Duodenal mucosa (tissue), 2 donors: ENCODE results near the gene RAP1A.
"Not testable (repeated sequence)": the region's sequence is repeated elsewhere in the genome, so short reads cannot be mapped to it uniquely, and the experiment has no call there.

Source experiments
- H3K27ac ChIP-seq: one replicate; pipeline ENCODE4 v1.7.0; 2013; ENCODE audit warnings: low read depth, low read length
- H3K27me3 ChIP-seq, 2 donors: one replicate each; pipeline ENCODE4 v1.7.0; 2013; ENCODE audit warnings: low read length in 2 of 2, control low read depth in 1 of 2; ENCODE audit not compliant: insufficient read depth in 2 of 2, control insufficient read depth in 1 of 2
- H3K36me3 ChIP-seq, 2 donors: one replicate each; pipeline ENCODE4 v1.7.0; 2013; ENCODE audit warnings: low read length in 2 of 2, control low read depth in 1 of 2; ENCODE audit not compliant: insufficient read depth in 2 of 2, control insufficient read depth in 1 of 2
- H3K4me1 ChIP-seq, 2 donors: one replicate each; pipeline ENCODE4 v1.7.0; 2013; ENCODE audit warnings: low read length in 2 of 2, control low read depth in 1 of 2; ENCODE audit not compliant: insufficient read depth in 2 of 2, control insufficient read depth in 1 of 2
- H3K4me3 ChIP-seq, 2 donors: one replicate each; pipeline ENCODE4 v1.7.0; 2013; ENCODE audit warnings: low read length in 2 of 2, low read depth in 1 of 2
- H3K9ac ChIP-seq, 2 donors: one replicate each; pipeline ENCODE4 v1.7.0; 2013; ENCODE audit warnings: low read length in 2 of 2, low read depth in 1 of 2
- H3K9me3 ChIP-seq, 2 donors: one replicate each; pipeline ENCODE4 v1.7.0; 2013; ENCODE audit warnings: low read length in 2 of 2, control low read depth in 1 of 2; ENCODE audit not compliant: control insufficient read depth in 1 of 2

Gene RAP1A

GRCh38 chr1:111628153-111628552 lies 8.6 kb downstream of the RAP1A start:
- Histone ChIP-seq H3K9ac (no peak overlapping the region), H3K27ac (no peak overlapping the region), H3K9me3 (no peaks in the 10 kb centered on the region), H3K27me3 (no peaks in the 10 kb centered on the region), H3K4me3 (no peak overlapping the region), H3K36me3 (no peaks in the 10 kb centered on the region), H3K4me1 (peaks cover 9 to 39% of the 10 kb centered on the region in 2 donors)

GRCh38 chr1:111629190-111629954 lies 9.8 kb downstream of the RAP1A start:
- Histone ChIP-seq H3K4me1 (peaks cover 7 to 42% of the 10 kb centered on the region in 2 donors), H3K9me3 (no peaks in the 10 kb centered on the region), H3K36me3 (no peaks in the 10 kb centered on the region), H3K9ac (no peak overlapping the region), H3K4me3 (no peak overlapping the region), H3K27me3 (no peaks in the 10 kb centered on the region), H3K27ac (no peak overlapping the region)

GRCh38 chr1:111630567-111630966 lies 11.0 kb downstream of the RAP1A start:
- no peak overlapping the region for H3K27ac ChIP-seq
- no peak overlapping the region for H3K9ac ChIP-seq
- H3K9me3 ChIP-seq, result no peaks in the 10 kb centered on the region
- no peaks in the 10 kb centered on the region for H3K27me3 ChIP-seq
- H3K36me3 ChIP-seq, result no peaks in the 10 kb centered on the region
- peaks cover 7 to 39% of the 10 kb centered on the region in 2 donors for H3K4me1 ChIP-seq
- no peak overlapping the region for H3K4me3 ChIP-seq

- Histone ChIP-seq H3K4me1 (peaks cover 7 to 32% of the 10 kb centered on the region in 2 donors), H3K27ac (no peak overlapping the region), H3K9me3 (no peaks in the 10 kb centered on the region), H3K4me3 (no peak overlapping the region), H3K36me3 (no peaks in the 10 kb centered on the region), H3K9ac (no peak overlapping the region), H3K27me3 (no peaks in the 10 kb centered on the region)
Measured at GRCh38 chr1:111631502-111631901, 11.9 kb downstream of the RAP1A start.

GRCh38 chr1:111632771-111633170 lies 13.2 kb downstream of the RAP1A start:
- H3K4me1 ChIP-seq, result peaks cover 7 to 29% of the 10 kb centered on the region in 2 donors
- not testable (repeated sequence) for H3K36me3 ChIP-seq, H3K9me3 ChIP-seq, H3K9ac ChIP-seq, H3K4me3 ChIP-seq, H3K27me3 ChIP-seq, H3K27ac ChIP-seq

- H3K27ac ChIP-seq, result no peak overlapping the region
- no peaks in the 10 kb centered on the region for H3K36me3 ChIP-seq
- no peaks in the 10 kb centered on the region for H3K9me3 ChIP-seq
- no peak overlapping the region for H3K4me3 ChIP-seq
- H3K4me1 ChIP-seq, result peaks cover 9 to 37% of the 10 kb centered on the region in 2 donors
- no peak overlapping the region for H3K9ac ChIP-seq
- H3K27me3 ChIP-seq, result no peaks in the 10 kb centered on the region
Measured at GRCh38 chr1:111633736-111634247, 14.2 kb downstream of the RAP1A start.

- H3K9ac ChIP-seq, result no peak overlapping the region
- no peak overlapping the region for H3K4me3 ChIP-seq
- peaks cover 7 to 45% of the 10 kb centered on the region in 2 donors for H3K4me1 ChIP-seq
- no peaks in the 10 kb centered on the region for H3K36me3 ChIP-seq
- H3K9me3 ChIP-seq, result no peaks in the 10 kb centered on the region
- no peak overlapping the region for H3K27ac ChIP-seq
- no peaks in the 10 kb centered on the region for H3K27me3 ChIP-seq
Measured at GRCh38 chr1:111635324-111636009, 15.9 kb downstream of the RAP1A start.

- Histone ChIP-seq H3K27me3 (no peaks in the 10 kb centered on the region), H3K4me3 (no peak overlapping the region), H3K9ac (no peak overlapping the region), H3K36me3 (no peaks in the 10 kb centered on the region), H3K9me3 (no peaks in the 10 kb centered on the region), H3K27ac (no peak overlapping the region), H3K4me1 (peaks cover 7 to 44% of the 10 kb centered on the region in 2 donors)
Measured at GRCh38 chr1:111638320-111638719, 18.7 kb downstream of the RAP1A start.

GRCh38 chr1:111639602-111640198 lies 20.1 kb downstream of the RAP1A start:
- H3K27ac ChIP-seq, result no peak overlapping the region
- H3K36me3 ChIP-seq, result peaks cover 0 to 4% of the 10 kb centered on the region in 2 donors
- H3K4me3 ChIP-seq, result peak overlapping the region in 1 of 2 donors; percentile 24
- no peaks in the 10 kb centered on the region for H3K27me3 ChIP-seq
- peaks cover 7 to 37% of the 10 kb centered on the region in 2 donors for H3K4me1 ChIP-seq
- H3K9ac ChIP-seq, result no peak overlapping the region
- H3K9me3 ChIP-seq, result no peaks in the 10 kb centered on the region

GRCh38 chr1:111643097-111643496 lies 23.5 kb downstream of the RAP1A start:
- Histone ChIP-seq H3K9ac (no peak overlapping the region), H3K9me3 (no peaks in the 10 kb centered on the region), H3K4me3 (no peak overlapping the region), H3K27me3 (no peaks in the 10 kb centered on the region), H3K36me3 (peaks cover 0 to 4% of the 10 kb centered on the region in 2 donors), H3K4me1 (peaks cover 8 to 26% of the 10 kb centered on the region in 2 donors), H3K27ac (no peak overlapping the region)
